Vagina (tissue), 2 donors: ENCODE measurements around the gene NUDT8.
"Not testable (repeated sequence)": the region's sequence is repeated elsewhere in the genome, so short reads cannot be mapped to it uniquely, and the experiment has no call there.

ENCODE experiments used
- CTCF ChIP-seq, 3 experiments: fragments of 450-650 bp in 2 of 3; fragments of 200-600 bp in 1 of 3; sonication (generic) in 1 of 3; IDR thresholded peaks; one replicate each; pipeline ENCODE4 v1.5.1; 2017 to 2019; ENCODE audit warnings: antibody characterized with exemption in 3 of 3, mild to moderate bottlenecking in 2 of 3, moderate library complexity in 2 of 3
- POLR2AphosphoS5 ChIP-seq, 2 donors: sonication (generic); formaldehyde crosslinking; IDR thresholded peaks; one replicate each; pipeline ENCODE4 v1.9.0; 2017; ENCODE audit warnings: antibody characterized with exemption in 2 of 2, mild to moderate bottlenecking in 2 of 2, low read depth in 1 of 2; ENCODE audit not compliant: insufficient read depth in 1 of 2

GRCh38 chr11:67597458-67597857, 32.3 kb downstream of the NUDT8 start:
- TF ChIP-seq CTCF (IDR thresholded peaks at IDR 0.05); POLR2AphosphoS5 (IDR thresholded peaks at IDR 0.05; ENCODE audit: insufficient read depth in 1 of 2, low read depth in 1 of 2): not testable (repeated sequence)
